ENCODE data around the gene KIF26A. TPM values are rescaled to one million over a fixed set of nuclear protein-coding genes. Genes with fewer than 3 reads are reported as not detected.
A peak's percentile ranks its signal among the peaks of the same experiment; 100 is the strongest.

The KIF26A gene
- total and polyA plus RNA-seq, 2 experiments from 2014 or later = 5.6 to 103 TPM

DNA sequence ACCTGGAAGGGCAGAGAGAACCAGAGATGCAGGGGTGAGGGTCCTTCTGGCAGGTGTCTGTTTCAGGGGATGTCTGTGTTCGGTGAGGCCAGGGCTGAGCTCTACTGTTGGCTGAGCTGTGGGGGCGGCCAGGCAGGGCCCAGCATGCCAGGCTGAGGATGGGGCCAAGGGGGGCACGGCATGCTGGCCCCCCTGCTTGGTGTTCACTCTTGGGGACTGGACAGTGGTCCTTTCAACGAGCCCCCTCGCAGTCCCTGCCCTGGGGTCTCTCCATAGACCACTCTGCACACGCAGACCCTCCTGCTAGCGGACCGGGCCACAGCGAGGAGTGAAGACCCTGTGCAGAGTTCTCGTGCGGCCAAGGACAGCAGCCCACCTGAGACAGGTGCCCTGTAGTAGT, 56.3 kb downstream of the KIF26A start:
- no peak overlapping the region for H3K4me3 Mint-ChIP-seq
- no peaks in the 10 kb centered on the region for H3K27me3 ChIP-seq (ENCODE audit: insufficient read depth)
- peaks cover 7% of the 10 kb centered on the region for H3K27me3 Mint-ChIP-seq (ENCODE audit: insufficient read depth, low read depth, poor library complexity)
- no peak overlapping the region for H2AFZ ChIP-seq
- DNase-seq (ENCODE audit: low spot score) (no peak), ATAC-seq (no peak)
- no peaks in the 10 kb centered on the region for H3F3A ChIP-seq (replicated peaks; ENCODE audit: low read depth)
- H3K27ac ChIP-seq (ENCODE audit: low read depth) = no peak overlapping the region
- no peaks in the 10 kb centered on the region for H3K4me1 ChIP-seq (ENCODE audit: insufficient read depth)
- no peaks in the 10 kb centered on the region for H4K20me1 ChIP-seq (replicated peaks; ENCODE audit: insufficient read depth)
- no peak overlapping the region for H3K4me3 ChIP-seq
- no peaks in the 10 kb centered on the region for H3K79me2 ChIP-seq (replicated peaks; ENCODE audit: insufficient read depth)
- no peak for TF ChIP-seq CREB1 (CRISPR knock-in tag; IDR thresholded peaks at IDR 0.05; ENCODE audit: low read depth)
- no peak for TF ChIP-seq EZH2 (IDR thresholded peaks at IDR 0.05; ENCODE audit: low read depth, unreplicated experiment)
- no peaks in the 10 kb centered on the region for H3K36me3 ChIP-seq (ENCODE audit: insufficient read depth)
- H3K27ac Mint-ChIP-seq = no peak overlapping the region
- H3K9me2 ChIP-seq (ENCODE audit: insufficient read depth) = no peaks in the 10 kb centered on the region; the same call in 1 of the 2 replicates
- H3K9me3 Mint-ChIP-seq = no peaks in the 10 kb centered on the region
- no peaks in the 10 kb centered on the region for H3K36me3 Mint-ChIP-seq (ENCODE audit: low read depth)
- H3K4me2 ChIP-seq = no peak overlapping the region
- H3K4me1 Mint-ChIP-seq = peaks cover 5% of the 10 kb centered on the region

DNA sequence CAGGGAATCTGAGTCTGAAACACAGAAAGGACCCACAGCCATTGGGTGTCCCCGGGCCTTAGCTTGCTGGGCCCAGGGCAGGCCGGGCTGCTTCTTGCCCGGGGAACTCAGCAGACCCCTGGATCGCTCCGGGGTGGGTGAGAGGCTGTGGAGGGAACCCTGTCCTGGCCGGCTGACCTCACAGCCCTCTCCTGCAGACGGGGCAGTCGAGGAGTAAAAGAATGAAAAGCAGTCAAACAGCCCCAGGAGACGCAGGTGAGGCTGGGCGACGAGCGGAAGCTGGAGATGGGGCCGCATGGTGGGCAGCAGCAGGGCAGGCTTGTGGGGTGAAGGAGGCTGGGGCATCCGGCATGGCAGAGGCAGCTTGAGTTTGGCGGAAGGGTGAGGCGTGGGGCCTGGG, 57.0 kb downstream of the KIF26A start:
- H3K27ac Mint-ChIP-seq = no peak overlapping the region
- no peak for TF ChIP-seq STAT1 (IDR thresholded peaks at IDR 0.05; ENCODE audit: unreplicated experiment)
- TF ChIP-seq NANOG (IDR thresholded peaks at IDR 0.05; ENCODE audit: borderline replicate concordance) = no peak
- no peak for TF ChIP-seq JUNB (IDR thresholded peaks at IDR 0.05; ENCODE audit: unreplicated experiment)
- TF ChIP-seq, protein P1, sequence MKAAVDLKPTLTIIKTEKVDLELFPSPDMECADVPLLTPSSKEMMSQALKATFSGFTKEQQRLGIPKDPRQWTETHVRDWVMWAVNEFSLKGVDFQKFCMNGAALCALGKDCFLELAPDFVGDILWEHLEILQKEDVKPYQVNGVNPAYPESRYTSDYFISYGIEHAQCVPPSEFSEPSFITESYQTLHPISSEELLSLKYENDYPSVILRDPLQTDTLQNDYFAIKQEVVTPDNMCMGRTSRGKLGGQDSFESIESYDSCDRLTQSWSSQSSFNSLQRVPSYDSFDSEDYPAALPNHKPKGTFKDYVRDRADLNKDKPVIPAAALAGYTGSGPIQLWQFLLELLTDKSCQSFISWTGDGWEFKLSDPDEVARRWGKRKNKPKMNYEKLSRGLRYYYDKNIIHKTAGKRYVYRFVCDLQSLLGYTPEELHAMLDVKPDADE (IDR thresholded peaks at IDR 0.05) = no peak
- TF ChIP-seq EZH2 (IDR thresholded peaks at IDR 0.05; ENCODE audit: low read depth, unreplicated experiment) = no peak
- no peak for TF ChIP-seq CREB1 (CRISPR knock-in tag; IDR thresholded peaks at IDR 0.05; ENCODE audit: low read depth)
- ATAC-seq = no peak

GRCh38 chr14:104195878-104196277, 57.5 kb downstream of the KIF26A start:
- H3K36me3 ChIP-seq (ENCODE audit: insufficient read depth) = no peaks in the 10 kb centered on the region
- no peaks in the 10 kb centered on the region; the same call in 1 of the 2 replicates for H3K9me2 ChIP-seq (ENCODE audit: insufficient read depth)
- no peak overlapping the region for H3K27ac ChIP-seq (ENCODE audit: low read depth)
- no peaks in the 10 kb centered on the region for H3K4me1 ChIP-seq (ENCODE audit: insufficient read depth)
- no peak; the same call in 2 of the 3 replicates for ATAC-seq
- peaks cover 5% of the 10 kb centered on the region for H3K4me1 Mint-ChIP-seq
- no peaks in the 10 kb centered on the region for H4K20me1 ChIP-seq (replicated peaks; ENCODE audit: insufficient read depth)
- no peak overlapping the region for H3K4me3 Mint-ChIP-seq
- H3K4me3 ChIP-seq = no peak overlapping the region
- H3K27me3 Mint-ChIP-seq (ENCODE audit: insufficient read depth, low read depth, poor library complexity) = no peaks in the 10 kb centered on the region
- TF ChIP-seq REST (IDR thresholded peaks at IDR 0.05; ENCODE audit: unreplicated experiment) (no peak), ZNF114 (CRISPR knock-in tag; IDR thresholded peaks at IDR 0.05) (no peak), NANOG (IDR thresholded peaks at IDR 0.05; ENCODE audit: borderline replicate concordance) (no peak)
- TF ChIP-seq, protein P1 (IDR thresholded peaks at IDR 0.05) = no peak
- no peaks in the 10 kb centered on the region for H3K36me3 Mint-ChIP-seq (ENCODE audit: low read depth)
- no peaks in the 10 kb centered on the region for H3K27me3 ChIP-seq (ENCODE audit: insufficient read depth)
- H3K79me2 ChIP-seq (replicated peaks; ENCODE audit: insufficient read depth) = no peaks in the 10 kb centered on the region
- H3K4me2 ChIP-seq = no peak overlapping the region
- H3K9me3 Mint-ChIP-seq = no peaks in the 10 kb centered on the region
- DNase-seq (ENCODE audit: low spot score) = no peak
- H3F3A ChIP-seq (replicated peaks; ENCODE audit: low read depth) = no peaks in the 10 kb centered on the region
- H2AFZ ChIP-seq = no peak overlapping the region
- H3K27ac Mint-ChIP-seq = peak overlapping the region; percentile 9; the same call in 1 of the 2 replicates

More for the DNA sequence above, 57.0 kb downstream of the KIF26A start:
- Mint-ChIP-seq H3K4me1 (peaks cover 5% of the 10 kb centered on the region), H3K36me3 (ENCODE audit: low read depth) (no peaks in the 10 kb centered on the region), H3K9me3 (no peaks in the 10 kb centered on the region), H3K4me3 (no peak overlapping the region), H3K27me3 (ENCODE audit: insufficient read depth, low read depth, poor library complexity) (peaks cover 4% of the 10 kb centered on the region)
- H3K36me3 ChIP-seq (ENCODE audit: insufficient read depth) = no peaks in the 10 kb centered on the region
- H2AFZ ChIP-seq = no peak overlapping the region
- no peak overlapping the region for H3K4me3 ChIP-seq
- no peaks in the 10 kb centered on the region for H3K27me3 ChIP-seq (ENCODE audit: insufficient read depth)
- H4K20me1 ChIP-seq (replicated peaks; ENCODE audit: insufficient read depth) = no peaks in the 10 kb centered on the region
- no peaks in the 10 kb centered on the region; the same call in 1 of the 2 replicates for H3K9me2 ChIP-seq (ENCODE audit: insufficient read depth)
- H3K4me2 ChIP-seq = no peak overlapping the region
- H3K79me2 ChIP-seq (replicated peaks; ENCODE audit: insufficient read depth) = no peaks in the 10 kb centered on the region
- H3K4me1 ChIP-seq (ENCODE audit: insufficient read depth) = no peaks in the 10 kb centered on the region
- no peaks in the 10 kb centered on the region for H3F3A ChIP-seq (replicated peaks; ENCODE audit: low read depth)
- H3K27ac ChIP-seq (ENCODE audit: low read depth) = no peak overlapping the region
- no peak for DNase-seq (ENCODE audit: low spot score)
